HG03469 (cell line): ENCODE data around the gene ZSCAN9.

Experiments
- ATAC-seq: cut with Tn5 transposase; IDR thresholded peaks from one replicate; pipeline ENCODE4 v1.9.1; 2021; ENCODE audit warnings: mild to moderate bottlenecking, moderate library complexity, moderate number of reproducible peaks; ENCODE audit not compliant: unreplicated experiment

ZSCAN9 gene

GRCh38 chr6:28225056-28225834 is at the start of gene ZSCAN9:
TSS of gene ZSCAN9 (plus strand) at chr6:28225275. CDS start at chr6:28227085, 1,810 bp downstream.
- no peak for ATAC-seq

GRCh38 chr6:28176373-28176772 is 48.7 kb upstream of the ZSCAN9 start:
- ATAC-seq, result no peak

DNA sequence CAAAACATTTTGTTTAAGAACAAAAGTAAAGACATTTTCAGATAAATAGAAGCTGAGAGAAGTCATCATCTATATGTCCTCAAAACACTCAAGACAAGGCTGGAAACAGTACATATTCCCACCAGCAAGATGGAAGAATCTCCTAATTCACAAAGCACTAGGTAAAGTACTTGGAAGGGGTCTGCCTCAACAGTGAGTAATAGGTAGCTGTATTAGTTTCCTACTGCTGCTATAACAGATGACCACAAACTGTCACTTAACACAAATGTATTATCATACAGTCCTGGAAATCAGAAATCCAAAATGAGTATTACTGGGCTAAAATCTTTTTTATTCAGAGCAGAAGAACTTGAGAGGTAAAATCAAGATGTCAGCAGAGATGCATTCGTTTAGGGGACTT is 42.8 kb upstream of the ZSCAN9 start:
- ATAC-seq, result no peak

DNA sequence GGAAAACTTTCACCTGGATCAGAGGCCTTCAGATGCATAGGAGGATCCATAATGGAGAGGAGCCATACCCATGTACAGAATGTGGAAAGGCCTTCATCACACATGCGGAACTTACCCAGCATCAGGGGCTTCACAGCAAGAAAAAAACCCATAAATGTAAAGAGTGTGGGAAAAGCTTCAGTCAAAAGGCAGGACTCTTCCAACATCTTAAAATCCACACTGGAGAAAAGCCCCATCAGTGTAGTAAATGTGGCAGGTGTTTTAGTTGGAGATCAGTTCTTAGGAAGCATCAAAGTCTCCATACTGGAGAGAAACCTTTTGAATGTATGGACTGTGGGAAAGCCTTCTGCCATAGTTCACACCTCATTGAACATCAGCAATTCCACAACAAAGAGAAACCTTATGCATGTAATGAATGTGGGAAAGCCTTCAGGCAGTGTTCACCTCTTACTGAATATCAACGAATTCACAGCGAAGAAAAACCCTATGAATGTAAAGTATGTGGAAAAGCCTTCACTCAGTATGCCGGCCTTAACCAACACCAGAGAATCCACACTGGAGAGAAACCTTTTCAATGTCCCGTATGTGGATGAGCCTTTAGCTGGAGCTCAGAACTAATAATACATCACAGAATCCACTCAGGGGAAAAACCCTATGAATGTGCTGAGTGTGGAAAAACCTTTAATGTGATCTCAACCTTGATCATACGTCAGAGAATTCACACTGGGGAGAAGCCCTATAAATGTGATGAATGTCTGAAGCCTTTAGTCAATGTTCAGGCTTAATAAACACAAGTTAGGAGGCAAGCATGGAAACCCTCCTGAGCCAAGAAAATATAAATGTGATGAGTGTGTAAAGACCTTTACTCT is 36.7 kb upstream of the ZSCAN9 start:
- no peak for ATAC-seq

DNA sequence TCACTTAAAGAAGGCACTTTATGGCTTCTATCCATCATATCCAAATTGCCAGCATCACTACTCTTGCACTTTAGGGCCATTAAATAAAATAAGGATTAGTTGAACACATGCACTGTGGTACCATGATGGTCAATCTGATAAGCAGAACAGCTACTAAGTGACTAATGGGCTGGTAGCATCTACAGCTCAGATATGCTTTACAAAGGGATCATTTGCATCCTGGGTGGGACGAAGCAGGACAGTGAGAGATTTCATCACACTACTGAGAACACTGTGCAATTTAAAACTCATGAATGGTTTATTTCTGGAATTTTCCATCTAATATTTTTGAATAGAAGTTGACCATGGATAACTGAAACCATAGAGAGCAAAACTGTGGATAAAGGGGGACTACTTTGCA is 25.1 kb upstream of the ZSCAN9 start:
- ATAC-seq, result no peak

- no peak for ATAC-seq
Observed at GRCh38 chr6:28203201-28203600, 21.9 kb upstream of the ZSCAN9 start.

DNA sequence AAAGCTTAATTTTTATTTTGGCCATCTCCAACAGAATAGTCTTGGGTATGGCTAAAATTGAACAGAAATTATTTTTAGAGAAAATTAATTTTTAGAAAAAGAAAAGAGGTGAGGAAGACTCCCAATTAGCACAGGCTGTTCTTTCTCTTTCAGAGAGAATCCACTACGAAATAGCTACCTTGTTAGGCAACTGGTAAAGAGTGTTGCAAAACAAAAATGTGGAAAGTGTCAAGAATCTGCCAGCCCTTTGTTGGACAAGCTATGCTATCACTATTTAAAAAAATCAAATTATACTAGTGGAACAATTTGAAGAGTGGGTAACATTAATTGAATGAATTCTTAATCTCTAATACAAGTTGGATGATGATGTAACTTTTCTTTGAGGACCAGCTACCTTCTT is 19.2 kb upstream of the ZSCAN9 start:
- ATAC-seq, result no peak

- no peak for ATAC-seq
Observed at GRCh38 chr6:28206527-28206926, 18.5 kb upstream of the ZSCAN9 start.

DNA sequence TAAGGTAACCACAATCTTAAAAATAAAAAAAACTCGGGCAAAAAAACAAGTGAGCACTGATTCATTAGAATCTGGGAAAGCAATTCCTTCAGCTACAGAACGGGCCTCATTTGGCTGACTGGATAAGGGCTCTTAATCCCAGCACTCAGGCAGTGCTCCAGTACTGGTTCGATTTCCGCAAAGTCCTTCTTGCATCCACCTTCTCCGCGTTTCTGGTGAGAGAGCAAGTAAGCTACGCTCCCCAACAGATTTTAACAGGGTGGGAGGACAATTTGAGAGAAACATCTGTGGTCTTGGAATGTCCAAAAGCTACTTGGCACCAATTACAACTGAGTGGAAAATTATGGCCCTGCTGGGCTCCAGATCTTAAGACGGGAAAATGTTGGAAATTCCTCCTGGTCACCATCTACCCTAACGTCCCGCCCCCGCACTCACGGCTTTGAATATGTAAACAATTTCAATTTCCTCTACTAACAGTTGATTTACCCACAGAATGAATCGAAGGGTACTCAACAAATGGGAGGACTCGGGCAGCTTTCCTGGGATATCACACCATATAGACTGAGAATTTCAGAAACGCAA is 18.1 kb upstream of the ZSCAN9 start:
- ATAC-seq, result no peak

GRCh38 chr6:28207510-28208110 is 17.5 kb upstream of the ZSCAN9 start:
- ATAC-seq, result no peak

DNA sequence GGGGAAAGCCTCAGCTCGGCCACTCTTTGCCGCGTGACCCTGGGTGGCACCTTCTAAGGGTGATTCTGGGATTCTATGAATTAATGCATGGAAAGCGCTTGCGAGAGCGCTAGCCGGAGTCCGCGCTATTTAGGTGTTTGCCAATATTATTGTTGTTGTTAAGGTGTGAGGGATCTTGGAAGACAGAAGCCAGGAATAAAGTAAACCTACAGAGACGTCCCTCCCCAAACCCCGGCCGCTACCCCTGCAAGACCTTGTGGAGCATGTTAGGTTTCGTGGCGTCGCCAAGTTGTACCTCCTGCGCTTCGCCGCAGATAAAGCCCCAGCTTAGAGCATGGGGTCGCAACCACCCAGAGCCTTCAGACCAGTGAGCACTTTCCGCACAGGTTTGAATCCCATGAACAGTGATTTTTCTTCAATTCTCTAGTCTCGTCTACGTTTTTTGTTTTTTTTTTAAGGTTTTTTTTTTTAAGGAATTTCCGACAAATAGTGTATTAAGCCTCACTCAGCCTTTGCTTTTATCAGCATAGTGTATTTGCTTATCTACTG is 16.9 kb upstream of the ZSCAN9 start:
- ATAC-seq, result no peak

- no peak for ATAC-seq
Observed at GRCh38 chr6:28209753-28210535, 15.1 kb upstream of the ZSCAN9 start.

DNA sequence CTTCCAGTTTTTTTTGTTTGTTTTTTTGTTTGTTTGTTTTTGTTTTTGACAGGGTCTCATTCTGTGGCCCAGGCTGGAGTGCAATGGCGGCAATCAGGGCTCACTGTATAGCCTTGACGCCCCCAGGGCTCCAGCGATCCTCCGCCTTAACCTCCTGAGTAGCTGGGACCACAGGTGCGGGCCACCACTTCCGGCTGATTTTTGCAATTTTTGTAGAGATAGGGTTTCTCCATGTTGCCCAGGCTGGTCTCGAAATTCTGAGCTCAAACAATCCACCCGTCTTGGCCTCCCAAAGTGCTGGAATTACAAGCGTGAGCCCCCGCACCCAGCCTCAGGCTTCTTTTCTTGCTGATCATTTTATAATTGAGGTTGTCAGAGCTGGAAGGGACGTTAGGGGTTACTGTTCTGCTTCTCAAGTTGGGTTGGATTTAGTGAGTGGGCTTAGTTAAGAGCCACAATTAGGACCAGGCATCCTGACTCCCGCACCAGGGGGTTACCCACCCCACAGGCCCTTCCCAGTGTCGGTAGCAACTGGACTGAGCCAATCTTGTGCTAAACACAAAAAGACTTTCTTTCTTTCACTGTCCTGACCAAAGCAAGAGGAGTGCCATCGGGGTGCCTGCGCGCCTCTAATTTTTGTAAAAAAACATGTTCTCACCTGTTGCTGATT is 13.1 kb upstream of the ZSCAN9 start:
- ATAC-seq, result no peak

GRCh38 chr6:28212510-28213212 is 12.4 kb upstream of the ZSCAN9 start:
- no peak for ATAC-seq

DNA sequence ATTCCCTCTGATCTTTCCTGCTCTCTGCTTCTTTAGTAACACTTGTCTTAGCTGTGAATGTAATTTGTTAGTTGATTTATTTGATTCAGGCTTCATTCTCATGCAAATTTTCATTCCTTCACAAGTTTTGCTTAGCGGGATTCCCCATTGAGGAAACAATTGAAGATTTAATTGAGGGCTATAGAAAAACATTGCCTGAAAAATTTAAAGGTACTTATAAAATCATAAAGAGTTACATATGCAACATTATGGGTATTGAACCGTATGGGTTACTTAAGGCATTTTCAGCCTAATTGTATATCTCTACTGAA is 11.9 kb upstream of the ZSCAN9 start:
- ATAC-seq, result no peak

GRCh38 chr6:28215425-28215824 is 9.7 kb upstream of the ZSCAN9 start:
- no peak for ATAC-seq

- ATAC-seq, result no peak
Observed at GRCh38 chr6:28217890-28218289, 7.2 kb upstream of the ZSCAN9 start.

GRCh38 chr6:28218312-28219248 is 6.5 kb upstream of the ZSCAN9 start:
- ATAC-seq, result no peak
